HCT116 (cell line): ENCODE results near the gene DDAH1. TPM values are rescaled to one million over a fixed set of nuclear protein-coding genes. Genes with fewer than 3 reads are reported as not detected.

Experiments
- ATAC-seq: fragments of 200-7000 bp; cut with Tn5 transposase; 2 replicates; pipeline ENCODE4 v1.9.1; 2020; ENCODE audit warnings: mild to moderate bottlenecking, moderate library complexity
- BruUV-seq: library from RNA; stranded (reverse); fragments of 400-500 nt; replicated peaks from 2 replicates; lab custom pipeline; 2021; lab: Mats Ljungman, UMichigan
- CTCF ChIA-PET: fragments of 300-600 bp; sonication (Branson Sonifier 250); formaldehyde crosslinking; loops from one replicate; lab custom pipeline; 2021; ENCODE audit warnings: antibody characterized with exemption; lab: Charles Lee
- POLR2A ChIA-PET: fragments of 300-600, 350-600 bp; sonication (Branson Sonifier 250); formaldehyde crosslinking; loops from one replicate; lab custom pipeline; 2021; ENCODE audit warnings: antibody characterized with exemption; lab: Charles Lee
- RAD21 ChIA-PET, 2 experiments: fragments of 300-600 bp; sonication (Branson Sonifier 250); formaldehyde crosslinking; loops; one replicate each; lab custom pipeline; 2023; ENCODE audit warnings: low total read pairs in 2 of 2; ENCODE audit not compliant: uncharacterized antibody in 2 of 2, unreplicated experiment in 2 of 2, low non-redundant PET in 1 of 2; lab: Charles Lee
- DNase-seq: peaks from one replicate; pipeline ENCODE4 v3.0.0-alpha.2; 2010; ENCODE audit warnings: low read depth, low spot score
- H2AFZ ChIP-seq: fragments of 200-600 bp; shearing (Covaris generic), sonication (generic); 2 replicates; pipeline ENCODE4 v1.6.1; 2017; ENCODE audit warnings: low read depth, mixed run types, mixed read lengths, antibody characterized with exemption, low read length; ENCODE audit not compliant: poor library complexity, severe bottlenecking
- H3K27ac ChIP-seq: 2 replicates; pipeline ENCODE4 v1.5.1; 2012; ENCODE audit warnings: low read depth, low read length
- H3K27me3 ChIP-seq: fragments of 200-600 bp; sonication (generic); 2 replicates; pipeline ENCODE4 v1.6.1; 2016; ENCODE audit warnings: mixed run types, low read length, mixed read lengths; ENCODE audit not compliant: insufficient read depth
- H3K36me3 ChIP-seq, 2 experiments: fragments of 200-500 bp in 1 of 2; fragments of 200-600 bp in 1 of 2; sonication (Bioruptor generic) in 1 of 2; sonication (generic) in 1 of 2; 2 replicates each; pipeline versions ENCODE4 v1.5.1 to v1.6.1; 2014 to 2016; ENCODE audit warnings: low read length in 2 of 2, inconsistent platforms in 1 of 2, mixed read lengths in 1 of 2, mixed run types in 1 of 2; ENCODE audit not compliant: insufficient read depth in 2 of 2, control insufficient read depth in 1 of 2
- H3K4me1 ChIP-seq, 2 experiments: fragments of 200-600 bp in 1 of 2; sonication (generic) in 1 of 2; 2 replicates each; pipeline versions ENCODE4 v1.5.1 to v1.6.1; 2012 to 2017; ENCODE audit warnings: low read length in 2 of 2, inconsistent platforms in 1 of 2, mild to moderate bottlenecking in 1 of 2, mixed read lengths in 1 of 2, mixed run types in 1 of 2, moderate library complexity in 1 of 2; ENCODE audit not compliant: insufficient read depth in 2 of 2, control insufficient read depth in 1 of 2
- H3K4me2 ChIP-seq: fragments of 200-600 bp; sonication (generic); 2 replicates; pipeline ENCODE4 v1.6.1; 2017; ENCODE audit warnings: mixed run types, low read length, mixed read lengths
- H3K4me3 ChIP-seq, 2 experiments: fragments of 200-600 bp in 1 of 2; sonication (generic) in 1 of 2; replicated peaks in 1 of 2; 2 replicates each; pipeline ENCODE4 v1.5.1; 2011 to 2016; ENCODE audit warnings: low read length in 2 of 2, control low read depth in 1 of 2, low read depth in 1 of 2, mild to moderate bottlenecking in 1 of 2, mixed read lengths in 1 of 2, mixed run types in 1 of 2
- H3K79me2 ChIP-seq: fragments of 200-600 bp; sonication (generic); 2 replicates; pipeline ENCODE4 v1.6.1; 2017; ENCODE audit warnings: mild to moderate bottlenecking, mixed run types, low read length, moderate library complexity, mixed read lengths; ENCODE audit not compliant: insufficient read depth
- H3K9ac ChIP-seq: fragments of 200-600 bp; sonication (generic); 2 replicates; pipeline ENCODE4 v1.6.1; 2016; ENCODE audit warnings: low read length, mixed read lengths
- H3K9me2 ChIP-seq: fragments of 200-600 bp; sonication (generic), shearing (Covaris generic); 2 replicates; pipeline ENCODE4 v1.6.1; 2017; ENCODE audit warnings: mixed run types, mild to moderate bottlenecking, moderate library complexity; ENCODE audit not compliant: insufficient read depth
- H3K9me3 ChIP-seq, 2 experiments: fragments of 200-500 bp in 1 of 2; fragments of 200-600 bp in 1 of 2; sonication (Bioruptor generic) in 1 of 2; sonication (generic) in 1 of 2; 2 replicates each; pipeline ENCODE4 v1.6.1; 2014 to 2017; ENCODE audit warnings: low read length in 2 of 2, mixed read lengths in 2 of 2, inconsistent platforms in 1 of 2, low read depth in 1 of 2, mild to moderate bottlenecking in 1 of 2, mixed run types in 1 of 2, moderate library complexity in 1 of 2; ENCODE audit not compliant: control insufficient read depth in 1 of 2, insufficient read depth in 1 of 2
- H4K20me1 ChIP-seq: fragments of 200-600 bp; sonication (generic), shearing (Covaris generic); 2 replicates; pipeline ENCODE4 v1.6.1; 2017; ENCODE audit warnings: mixed run types, mild to moderate bottlenecking, moderate library complexity; ENCODE audit not compliant: insufficient read depth
- CEBPB ChIP-seq: IDR thresholded peaks from 2 replicates; pipeline ENCODE4 v1.6.1; 2012; ENCODE audit warnings: low read depth
- EZH2phosphoT487 ChIP-seq: fragments of 200-600 bp; IDR thresholded peaks from 2 replicates; pipeline ENCODE4 v1.6.1; 2018; ENCODE audit warnings: antibody characterized with exemption, borderline replicate concordance
- JUND ChIP-seq: IDR thresholded peaks from 2 replicates; pipeline ENCODE4 v1.6.1; 2012
- SP1 ChIP-seq: IDR thresholded peaks from 2 replicates; pipeline ENCODE4 v1.6.1; 2012; ENCODE audit warnings: low read depth
- TCF7L2 ChIP-seq: IDR thresholded peaks from 2 replicates; pipeline ENCODE4 v1.7.0; 2011; ENCODE audit warnings: borderline replicate concordance, inconsistent platforms; ENCODE audit not compliant: insufficient read depth, insufficient read length; ENCODE audit errors: extremely low read depth
- intact Hi-C: fragments of 100-400 bp; cut with micrococcal nuclease; formaldehyde crosslinking; loops from 2 replicates; pipeline ENCODE4 v1.10.0; 2022
- total RNA-seq: library from RNA; stranded (reverse); gene quantifications from one replicate; pipeline ENCODE4 v1.2.1, GENCODE V29; 2021; ENCODE audit not compliant: unreplicated experiment
- TF ChIP-seq, protein P1 (sequence below): IDR thresholded peaks from 2 replicates; pipeline ENCODE4 v1.6.1; 2012
- TF ChIP-seq, protein P2 (sequence below), 3 experiments: fragments of 200-600 bp in 1 of 3; sonication (generic) in 1 of 3; IDR thresholded peaks in 2 of 3; conservative IDR thresholded peaks in 1 of 3; 2 replicates each; pipeline ENCODE4 v1.5.1; 2012 to 2017; ENCODE audit warnings: low read depth in 2 of 3, low read length in 2 of 3, antibody characterized with exemption in 1 of 3, borderline replicate concordance in 1 of 3, control low read depth in 1 of 3, mild to moderate bottlenecking in 1 of 3, mixed read lengths in 1 of 3, mixed run types in 1 of 3, moderate library complexity in 1 of 3; ENCODE audit not compliant: insufficient read depth in 1 of 3

DDAH1 gene
- total RNA-seq, 1 experiment from 2014 or later = 16.6 TPM

DNA sequence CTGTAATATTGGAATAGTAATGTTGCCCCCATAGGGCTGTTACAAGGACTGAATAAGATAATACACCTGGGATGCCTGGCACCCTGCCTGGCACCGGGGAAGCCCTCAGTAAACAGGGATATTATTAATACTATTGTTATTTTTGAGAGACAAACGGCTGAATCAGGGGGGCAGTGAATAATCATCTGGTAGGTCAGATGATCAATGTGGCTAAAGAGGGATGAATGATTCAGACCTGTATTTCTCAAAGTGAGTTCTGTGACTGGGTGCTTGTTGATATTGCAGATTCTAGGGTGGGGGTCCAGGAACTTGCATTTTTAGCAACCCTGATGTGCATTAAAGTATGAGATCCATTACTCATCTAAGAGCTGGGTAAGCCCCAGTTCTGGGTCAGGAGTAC is 142.3 kb downstream of the DDAH1 start:
- no peak overlapping the region for H3K9ac ChIP-seq

More for the DNA sequence above, 142.3 kb downstream of the DDAH1 start:
- TF ChIP-seq JUND = no peak
- no peak for TF ChIP-seq SP1
- TF ChIP-seq EZH2phosphoT487 = no peak
- TF ChIP-seq, protein P1, sequence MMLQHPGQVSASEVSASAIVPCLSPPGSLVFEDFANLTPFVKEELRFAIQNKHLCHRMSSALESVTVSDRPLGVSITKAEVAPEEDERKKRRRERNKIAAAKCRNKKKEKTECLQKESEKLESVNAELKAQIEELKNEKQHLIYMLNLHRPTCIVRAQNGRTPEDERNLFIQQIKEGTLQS = no peak
- no peak for TF ChIP-seq TCF7L2
- no peak for TF ChIP-seq CEBPB
- TF ChIP-seq, protein P2, sequence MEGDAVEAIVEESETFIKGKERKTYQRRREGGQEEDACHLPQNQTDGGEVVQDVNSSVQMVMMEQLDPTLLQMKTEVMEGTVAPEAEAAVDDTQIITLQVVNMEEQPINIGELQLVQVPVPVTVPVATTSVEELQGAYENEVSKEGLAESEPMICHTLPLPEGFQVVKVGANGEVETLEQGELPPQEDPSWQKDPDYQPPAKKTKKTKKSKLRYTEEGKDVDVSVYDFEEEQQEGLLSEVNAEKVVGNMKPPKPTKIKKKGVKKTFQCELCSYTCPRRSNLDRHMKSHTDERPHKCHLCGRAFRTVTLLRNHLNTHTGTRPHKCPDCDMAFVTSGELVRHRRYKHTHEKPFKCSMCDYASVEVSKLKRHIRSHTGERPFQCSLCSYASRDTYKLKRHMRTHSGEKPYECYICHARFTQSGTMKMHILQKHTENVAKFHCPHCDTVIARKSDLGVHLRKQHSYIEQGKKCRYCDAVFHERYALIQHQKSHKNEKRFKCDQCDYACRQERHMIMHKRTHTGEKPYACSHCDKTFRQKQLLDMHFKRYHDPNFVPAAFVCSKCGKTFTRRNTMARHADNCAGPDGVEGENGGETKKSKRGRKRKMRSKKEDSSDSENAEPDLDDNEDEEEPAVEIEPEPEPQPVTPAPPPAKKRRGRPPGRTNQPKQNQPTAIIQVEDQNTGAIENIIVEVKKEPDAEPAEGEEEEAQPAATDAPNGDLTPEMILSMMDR (IDR thresholded peaks at IDR 0.05 in 2 of 3, conservative IDR thresholded peaks at IDR 0.05 in 1 of 3; ENCODE audit: borderline replicate concordance in 1 of 3, insufficient read depth in 1 of 3, low read depth in 2 of 3, low read length in 2 of 3) = no peak
- ChIA-PET CTCF (interaction anchor here (0.9 kb wide), 1 partner anchor 371 kb away, joined by 3 read pairs; no protein-coding TSS in a partner anchor), RAD21 (no interaction called here), POLR2A (no interaction called here)
- Histone ChIP-seq H3K4me1 (peaks cover 33 to 52% of the 10 kb centered on the region in 2 experiments), H3K27ac (no peak overlapping the region), H3K27me3 (no peaks in the 10 kb centered on the region), H2AFZ (no peak overlapping the region), H4K20me1 (no peaks in the 10 kb centered on the region), H3K4me3 (no peak overlapping the region), H3K9me2 (no peaks in the 10 kb centered on the region), H3K9me3 (no peaks in the 10 kb centered on the region), H3K36me3 (no peaks in the 10 kb centered on the region), H3K79me2 (no peaks in the 10 kb centered on the region), H3K4me2 (no peak overlapping the region)
- intact Hi-C loops = no loop called here
- no TSS peak for BruUV-seq
- DNase-seq = no peak
- ATAC-seq = no peak
